Anterior cingulate cortex (tissue), 58 donors: Measurements from ENCODE around the gene TXLNA.

Source experiments
- DNase-seq, 58 donors: peaks; one replicate each; lab custom pipeline; 2025; lab: John Stamatoyannopoulos, UW

The TXLNA gene

GRCh38 chr1:32205401-32206370, 26.2 kb downstream of the TXLNA start, which contains the start of gene IQCC:
IQCC (plus strand) TSS chr1:32205671; CDS start chr1:32205682, 11 bp downstream.
- DNase-seq, result peak; percentile 26 to 90 (median 80)

GRCh38 chr1:32208469-32208868, 29.0 kb downstream of the TXLNA start:
- no peak for DNase-seq

GRCh38 chr1:32208891-32209328, 29.4 kb downstream of the TXLNA start, which contains the start of gene DCDC2B:
DCDC2B (plus strand) TSS chr1:32209089; CDS start chr1:32209094, 5 bp downstream.
- peak in 4 of 58 donors; percentile 5 to 22 (median 12) for DNase-seq

GRCh38 chr1:32215629-32216480, 36.4 kb downstream of the TXLNA start:
- peak in 39 of 58 donors; percentile 4 to 63 (median 28) for DNase-seq

- no peak for DNase-seq
Measured at GRCh38 chr1:32216566-32216965, 37.1 kb downstream of the TXLNA start.

- DNase-seq, result no peak
Measured at GRCh38 chr1:32219022-32219421, 39.5 kb downstream of the TXLNA start.

- DNase-seq, result no peak
Measured at GRCh38 chr1:32220746-32221580, 41.5 kb downstream of the TXLNA start.

GRCh38 chr1:32221581-32221979, 42.1 kb downstream of the TXLNA start:
- DNase-seq, result no peak

GRCh38 chr1:32221980-32222755, 42.7 kb downstream of the TXLNA start, which contains the start of the genes EIF3I and TMEM234:
EIF3I (plus strand) TSS chr1:32222407; CDS start chr1:32222442, 35 bp downstream.
TMEM234 (minus strand) TSS chr1:32222353; CDS start chr1:32222322, 31 bp downstream.
- DNase-seq, result peak; percentile 30 to 95 (median 86)

GRCh38 chr1:32223683-32224082, 44.2 kb downstream of the TXLNA start:
- DNase-seq, result no peak

GRCh38 chr1:32224285-32224684, 44.8 kb downstream of the TXLNA start:
- DNase-seq, result no peak

- DNase-seq, result no peak
Measured at GRCh38 chr1:32228771-32229170, 49.3 kb downstream of the TXLNA start.

- no peak for DNase-seq
Measured at GRCh38 chr1:32231843-32232432, 52.5 kb downstream of the TXLNA start.

GRCh38 chr1:32232558-32233304, 53.3 kb downstream of the TXLNA start:
- DNase-seq, result no peak

GRCh38 chr1:32234792-32235191, 55.3 kb downstream of the TXLNA start:
- no peak for DNase-seq

- no peak for DNase-seq
Measured at GRCh38 chr1:32239337-32239736, 59.9 kb downstream of the TXLNA start.

GRCh38 chr1:32239790-32240139, 60.3 kb downstream of the TXLNA start:
- no peak for DNase-seq
